ENCODE results near the gene PILRB.

The PILRB gene

GRCh38 chr7:100413346-100413745 is 55.4 kb downstream of the PILRB start:
- DNase-seq, result no peak

DNA sequence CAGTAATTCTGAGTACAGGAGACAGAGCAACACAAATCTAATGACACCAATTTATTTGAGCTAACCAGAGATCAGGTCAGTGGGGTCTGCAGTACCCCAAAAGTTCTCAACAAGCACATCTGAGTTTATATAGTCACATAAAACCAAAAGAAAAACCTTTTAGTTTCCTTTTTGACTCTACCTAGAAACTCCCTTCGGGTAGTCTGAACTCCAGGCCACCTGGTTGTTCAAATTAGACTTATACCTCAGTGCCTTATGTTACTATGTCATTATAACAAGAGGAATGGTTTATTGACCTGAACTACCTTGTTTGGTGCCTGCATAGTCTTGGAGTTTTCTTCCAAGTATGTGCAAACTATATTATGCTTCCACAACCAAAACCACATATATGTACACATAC is 56.0 kb downstream of the PILRB start:
- no peak for DNase-seq

- no peak for DNase-seq
Observed at GRCh38 chr7:100415448-100415847, 57.5 kb downstream of the PILRB start.

Data from kidney glomerular epithelial cell (primary cell).